ENCODE results near the gene MAD1L1.
"Not testable (repeated sequence)": the region's sequence is repeated elsewhere in the genome, so short reads cannot be mapped to it uniquely, and the experiment has no call there.

Gene MAD1L1

GRCh38 chr7:1934017-1934416, 298.7 kb downstream of the MAD1L1 start:
- H3K4me3 ChIP-seq (ENCODE audit: control insufficient read depth, low read depth, low read length): no peak overlapping the region
- no peak for DNase-seq (ENCODE audit: low read depth)
- TF ChIP-seq CTCF (conservative IDR thresholded peaks at IDR 0.05; ENCODE audit: control insufficient read depth, insufficient read depth, low read depth, low read length): no peak

- no peak overlapping the region for H3K4me3 ChIP-seq (ENCODE audit: control insufficient read depth, low read depth, low read length)
- TF ChIP-seq CTCF (conservative IDR thresholded peaks at IDR 0.05; ENCODE audit: control insufficient read depth, insufficient read depth, low read depth, low read length): no peak
- DNase-seq (ENCODE audit: low read depth): no peak
Observed at GRCh38 chr7:1933066-1933750, 299.5 kb downstream of the MAD1L1 start.

- TF ChIP-seq CTCF (conservative IDR thresholded peaks at IDR 0.05; ENCODE audit: control insufficient read depth, insufficient read depth, low read depth, low read length): no peak
- no peak overlapping the region for H3K4me3 ChIP-seq (ENCODE audit: control insufficient read depth, low read depth, low read length)
- DNase-seq (ENCODE audit: low read depth): no peak
Observed at GRCh38 chr7:1931951-1932270, 300.8 kb downstream of the MAD1L1 start.

GRCh38 chr7:1931256-1931950, 301.3 kb downstream of the MAD1L1 start:
- no peak for TF ChIP-seq CTCF (conservative IDR thresholded peaks at IDR 0.05; ENCODE audit: control insufficient read depth, insufficient read depth, low read depth, low read length)
- DNase-seq (ENCODE audit: low read depth): peak; percentile 70
- H3K4me3 ChIP-seq (ENCODE audit: control insufficient read depth, low read depth, low read length): no peak overlapping the region

- no peak overlapping the region for H3K4me3 ChIP-seq (ENCODE audit: control insufficient read depth, low read depth, low read length)
- no peak for TF ChIP-seq CTCF (conservative IDR thresholded peaks at IDR 0.05; ENCODE audit: control insufficient read depth, insufficient read depth, low read depth, low read length)
- DNase-seq (ENCODE audit: low read depth): no peak
Observed at GRCh38 chr7:1930381-1931065, 302.2 kb downstream of the MAD1L1 start.

- not testable (repeated sequence) for H3K4me3 ChIP-seq (ENCODE audit: control insufficient read depth, low read depth, low read length); DNase-seq (ENCODE audit: low read depth)
Observed at GRCh38 chr7:1929349-1929925, 303.3 kb downstream of the MAD1L1 start.

Measured in fibroblast of mammary gland (primary cell).